ENCODE results near the gene IP6K2. TPM values are rescaled to one million over a fixed set of nuclear protein-coding genes. Genes with fewer than 3 reads are reported as not detected.

IP6K2 gene
- total RNA-seq, 1 donor from 2014 or later, result 101 TPM

- no peaks in the 10 kb centered on the region for H3K9me3 ChIP-seq
- no peak overlapping the region for H3K4me3 ChIP-seq
- H3K36me3 ChIP-seq, result no peaks in the 10 kb centered on the region
- TF ChIP-seq CTCF (IDR thresholded peaks at IDR 0.05), result no peak
- H3K4me1 ChIP-seq, result no peaks in the 10 kb centered on the region
- H3K27me3 ChIP-seq, result no peaks in the 10 kb centered on the region
- intact Hi-C loops (cut with DNase I), result no loop called here
- no peak overlapping the region for H3K27ac ChIP-seq
- no peak for DNase-seq (ENCODE audit: low spot score in 2 of 2)
Measured at GRCh38 chr3:48644898-48645760, 71.9 kb downstream of the IP6K2 start.

- intact Hi-C loops (cut with DNase I), result no loop called here
- Histone ChIP-seq H3K27ac (no peak overlapping the region), H3K36me3 (no peaks in the 10 kb centered on the region), H3K4me3 (no peak overlapping the region), H3K4me1 (no peaks in the 10 kb centered on the region), H3K9me3 (no peaks in the 10 kb centered on the region), H3K27me3 (no peaks in the 10 kb centered on the region)
- TF ChIP-seq CTCF (IDR thresholded peaks at IDR 0.05), result no peak
- DNase-seq (ENCODE audit: low spot score in 2 of 2), result no peak
Measured at GRCh38 chr3:48642605-48643004, 74.4 kb downstream of the IP6K2 start.

GRCh38 chr3:48641396-48641795, 75.6 kb downstream of the IP6K2 start:
- intact Hi-C loops (cut with DNase I), result no loop called here

GRCh38 chr3:48639944-48640606, 76.9 kb downstream of the IP6K2 start:
- peaks cover 0 to 7% of the 10 kb centered on the region in 2 donors for H3K4me1 ChIP-seq
- intact Hi-C loops (cut with DNase I), result loop anchor here (5.0 to 10.0 kb wide), 3 partner anchors 43 to 165 kb away; partner anchors contain the start of gene COL7A1
- H3K27ac ChIP-seq, result no peak overlapping the region
- TF ChIP-seq CTCF (IDR thresholded peaks at IDR 0.05), result no peak
- DNase-seq (ENCODE audit: low spot score in 2 of 2), result no peak
- no peaks in the 10 kb centered on the region for H3K9me3 ChIP-seq
- H3K36me3 ChIP-seq, result no peaks in the 10 kb centered on the region
- H3K4me3 ChIP-seq, result no peak overlapping the region
- no peaks in the 10 kb centered on the region for H3K27me3 ChIP-seq

More at GRCh38 chr3:48641396-48641795, 75.6 kb downstream of the IP6K2 start:
- Histone ChIP-seq H3K4me3 (no peak overlapping the region), H3K27ac (no peak overlapping the region), H3K4me1 (no peaks in the 10 kb centered on the region), H3K9me3 (no peaks in the 10 kb centered on the region), H3K27me3 (no peaks in the 10 kb centered on the region), H3K36me3 (no peaks in the 10 kb centered on the region)
- TF ChIP-seq CTCF (IDR thresholded peaks at IDR 0.05), result no peak
- no peak for DNase-seq (ENCODE audit: low spot score in 2 of 2)

Other genes starting within 250 kb of the IP6K2 start
- gene SHISA5, start 213.0 kb downstream of the IP6K2 start, total RNA-seq, result 218 TPM
- gene PFKFB4, start 160.4 kb downstream of the IP6K2 start, total RNA-seq, result 3.7 TPM
- not detected for gene UCN2, start 153.4 kb downstream of the IP6K2 start, total RNA-seq
- gene COL7A1, start 121.9 kb downstream of the IP6K2 start, total RNA-seq, result 22.2 TPM
- 193 TPM for gene UQCRC1, start 107.6 kb downstream of the IP6K2 start, total RNA-seq
- gene TMEM89, start 95.5 kb downstream of the IP6K2 start, total RNA-seq, result not detected
- gene SLC26A6, start 81.8 kb downstream of the IP6K2 start, total RNA-seq, result 28.1 TPM
- 2.6 TPM for gene CELSR3, start 54.3 kb downstream of the IP6K2 start, total RNA-seq
- 102 TPM for gene NCKIPSD, start 31.3 kb downstream of the IP6K2 start, total RNA-seq
- 148 TPM for gene PRKAR2A, start 130.7 kb upstream of the IP6K2 start, total RNA-seq
- 14.4 TPM for gene SLC25A20, start 181.7 kb upstream of the IP6K2 start, total RNA-seq
- 82.3 TPM for gene ARIH2, start 201.6 kb upstream of the IP6K2 start, total RNA-seq